CD4-positive, alpha-beta T cell treated with Interleukin-6 at 100 ng/mL for 8 hours (primary cell): ENCODE data around the gene ERC2.

Source experiments
- DNase-seq: peaks from one replicate; pipeline ENCODE4 v3.0.0-alpha.2; 2020; ENCODE audit warnings: mixed read lengths, low spot score

Gene ERC2

DNA sequence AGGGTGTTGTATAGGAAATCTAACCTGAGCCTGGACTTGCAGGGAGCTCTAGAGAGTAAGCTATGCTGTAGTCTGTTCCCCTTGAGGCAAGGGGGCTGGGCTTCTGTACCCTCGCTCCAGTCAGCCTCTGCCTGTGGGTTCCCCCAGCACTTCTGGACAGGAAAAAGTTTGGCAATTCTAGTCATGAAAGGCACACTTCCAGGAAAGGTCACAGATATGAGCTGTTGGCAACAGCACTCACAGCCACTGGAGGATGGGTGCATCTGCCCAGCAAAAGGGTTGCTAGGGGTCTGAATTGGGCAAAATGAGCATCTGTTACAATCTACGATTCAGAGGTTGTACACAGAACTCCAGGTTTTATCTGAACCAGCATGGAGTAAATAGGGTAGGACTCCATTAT, 281.2 kb downstream of the ERC2 start:
- no peak for DNase-seq

DNA sequence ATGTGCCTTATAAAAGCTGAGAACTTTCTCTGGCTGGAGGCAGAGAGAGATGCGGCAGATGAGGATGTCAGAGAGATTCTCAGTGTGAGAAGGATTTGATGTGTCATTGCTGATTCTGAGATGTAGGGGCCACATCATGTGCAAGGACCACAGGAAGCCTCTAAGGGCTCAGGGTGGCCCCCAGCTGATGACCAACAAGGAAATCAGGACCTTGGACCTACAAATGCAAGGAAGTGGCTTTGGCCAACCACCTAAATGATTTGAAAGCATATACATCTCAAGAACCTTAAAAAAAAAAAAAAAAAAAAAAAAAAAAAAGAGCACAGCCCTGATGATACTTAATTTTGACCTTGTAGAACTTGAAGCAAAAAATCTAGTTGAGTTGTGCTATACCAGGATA, 282.4 kb downstream of the ERC2 start:
- no peak for DNase-seq

DNA sequence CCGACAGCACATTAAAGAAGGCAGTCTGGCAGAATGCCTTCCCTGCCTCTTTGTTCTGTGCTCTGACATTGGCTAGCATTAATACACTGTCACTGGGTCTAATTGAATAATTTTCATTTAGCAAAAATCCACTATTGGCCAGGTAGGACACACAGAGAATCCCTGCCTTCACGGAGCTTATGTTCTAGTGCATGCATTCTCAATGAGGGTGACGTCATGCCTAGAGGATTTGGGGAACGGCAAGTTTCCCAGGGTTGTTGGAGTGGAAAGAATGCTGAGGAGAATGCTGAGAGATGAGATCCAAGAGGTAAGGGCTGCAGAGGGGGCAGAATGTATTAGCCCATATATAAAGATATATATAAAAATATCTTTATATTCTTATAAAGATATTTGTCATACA, 284.7 kb downstream of the ERC2 start:
- no peak for DNase-seq

DNA sequence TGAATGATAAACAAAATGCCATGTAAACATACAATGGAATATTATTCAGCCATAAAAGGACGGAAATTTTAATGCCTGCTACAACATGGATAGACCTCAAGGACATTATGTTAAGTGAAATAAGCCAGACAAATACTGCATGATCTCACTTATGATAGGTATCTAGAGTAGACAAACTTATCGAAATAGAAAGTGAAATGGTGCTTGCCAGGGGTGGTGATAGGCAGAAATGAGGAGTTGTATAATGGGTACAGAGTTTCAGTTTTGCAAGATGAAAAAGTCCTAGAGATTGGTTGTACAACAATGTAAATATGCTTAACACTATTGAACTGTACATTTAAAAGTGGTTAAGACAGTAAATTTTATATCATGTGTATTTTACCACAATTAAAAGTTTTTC, 287.8 kb downstream of the ERC2 start:
- no peak for DNase-seq

DNA sequence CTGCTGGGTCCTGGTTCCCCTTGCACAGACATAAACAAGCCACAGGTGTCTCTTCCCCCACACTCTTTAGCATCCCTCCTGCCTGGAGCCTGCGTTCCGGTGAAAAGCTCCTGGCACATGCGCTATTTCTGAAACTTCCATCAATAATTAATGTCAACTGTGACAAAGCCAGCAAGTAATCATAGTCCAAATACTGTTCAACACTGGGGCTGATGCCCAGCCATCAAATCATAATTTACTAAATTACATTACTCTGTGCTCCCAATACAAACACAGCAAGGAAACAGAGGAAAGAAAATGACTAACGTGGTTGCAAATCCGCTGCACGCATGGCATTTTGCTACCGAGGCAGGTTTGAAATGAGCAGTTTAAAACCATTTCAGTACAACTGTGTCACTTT, 294.7 kb downstream of the ERC2 start:
- no peak for DNase-seq

DNA sequence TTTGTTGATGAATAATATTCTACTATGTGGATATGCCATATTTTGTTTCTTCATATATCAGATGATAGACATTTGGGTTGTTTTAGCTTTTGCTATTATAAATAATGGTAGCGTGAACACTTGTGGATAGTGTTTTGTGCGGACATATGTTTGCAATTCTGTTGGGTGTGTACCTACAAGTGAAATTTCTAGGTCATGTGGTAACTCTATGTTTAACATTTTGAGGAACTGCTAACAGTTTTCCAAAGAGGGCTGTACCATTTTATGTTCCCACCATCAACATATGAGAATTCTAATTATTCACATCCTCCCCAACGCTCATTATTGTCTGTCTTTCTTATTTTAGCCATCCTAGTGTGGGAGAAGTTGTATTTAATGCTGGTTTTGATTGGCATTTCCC, 303.8 kb downstream of the ERC2 start:
- no peak for DNase-seq

DNA sequence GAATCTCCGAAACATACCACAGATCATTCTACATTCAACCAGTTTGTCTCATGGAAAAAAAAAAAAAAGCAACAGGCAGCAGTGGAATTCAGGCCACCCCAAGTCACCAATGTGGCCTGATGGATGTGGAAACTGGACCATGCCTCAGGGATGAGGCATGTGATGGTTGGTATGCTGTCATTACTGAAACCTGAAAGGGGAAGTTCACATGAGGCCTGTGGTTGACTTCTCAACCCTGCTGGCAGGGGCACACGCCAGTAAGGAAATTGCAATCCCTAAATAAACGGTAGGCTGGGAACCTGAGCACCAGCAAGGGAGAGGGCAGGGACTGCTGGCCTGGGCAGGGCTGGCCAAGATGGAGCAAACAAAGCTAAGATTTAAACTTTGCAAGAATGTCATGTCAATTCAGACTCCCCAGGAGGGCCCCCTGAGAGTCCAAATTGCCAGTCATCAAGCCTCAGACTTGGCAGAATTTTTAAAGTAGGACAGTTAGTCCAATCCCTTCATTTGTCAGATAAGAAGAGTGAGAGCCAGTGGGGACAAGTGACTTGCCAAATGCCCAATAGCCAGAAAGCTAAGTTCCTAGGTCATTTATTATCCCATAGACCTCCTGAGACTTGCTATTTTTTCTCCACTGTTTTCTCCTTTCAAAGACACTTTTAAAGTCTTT, 310.4 kb downstream of the ERC2 start:
- no peak for DNase-seq

DNA sequence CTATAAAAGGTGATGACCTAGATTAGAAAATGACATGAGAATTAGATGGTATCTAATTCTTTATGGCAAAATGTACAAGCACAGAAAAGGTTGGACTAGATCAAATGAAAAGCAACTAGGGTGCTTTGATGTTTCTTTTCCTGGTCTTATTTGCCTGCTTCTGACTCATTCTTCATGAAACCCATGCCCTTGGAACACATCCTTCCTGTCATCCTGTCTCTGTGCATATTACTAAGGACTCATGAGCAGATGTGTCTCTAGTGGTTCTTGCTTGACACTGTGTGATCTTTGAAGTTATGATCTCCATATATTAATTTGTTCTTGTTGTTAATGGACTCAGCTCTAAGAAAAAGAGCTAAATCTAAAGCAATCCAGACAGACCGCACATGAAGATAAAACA, 314.0 kb downstream of the ERC2 start:
- no peak for DNase-seq

DNA sequence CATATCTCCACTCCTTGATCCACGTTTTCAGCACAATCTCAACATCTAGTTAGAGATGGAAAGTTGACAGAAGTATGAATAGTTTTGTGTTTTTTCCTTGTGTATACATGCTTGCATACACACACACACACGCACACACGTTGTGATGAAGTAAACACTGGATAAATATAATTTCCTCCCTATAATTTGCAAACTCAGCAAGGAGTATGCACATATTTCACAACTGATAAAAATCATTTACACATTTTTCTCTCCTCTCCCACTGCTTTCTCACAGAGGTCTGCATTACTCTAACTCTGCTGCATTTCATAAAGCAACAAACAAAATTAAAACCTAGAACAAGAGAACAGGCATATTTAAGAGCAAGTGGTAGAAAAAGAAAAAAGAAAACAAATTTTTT, 320.9 kb downstream of the ERC2 start:
- no peak for DNase-seq

DNA sequence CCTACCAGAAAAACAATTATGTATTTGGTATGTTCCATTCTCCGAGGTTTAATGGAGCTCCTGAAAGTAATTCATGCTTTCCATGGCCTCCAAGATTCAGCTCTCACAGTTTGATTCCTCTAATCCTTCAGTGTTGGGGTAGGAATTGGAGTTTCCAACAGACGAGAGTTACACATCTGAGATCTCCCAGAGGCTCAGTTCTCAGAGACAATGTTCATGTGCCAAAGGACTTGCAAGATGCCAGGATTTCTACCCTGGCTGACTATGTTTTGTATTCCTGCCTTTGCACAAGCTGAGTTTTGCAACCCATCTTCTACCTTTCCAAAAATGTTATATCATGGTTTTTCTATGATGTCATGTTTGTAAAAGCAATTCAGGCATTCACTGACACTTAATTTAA, 322.9 kb downstream of the ERC2 start:
- no peak for DNase-seq

DNA sequence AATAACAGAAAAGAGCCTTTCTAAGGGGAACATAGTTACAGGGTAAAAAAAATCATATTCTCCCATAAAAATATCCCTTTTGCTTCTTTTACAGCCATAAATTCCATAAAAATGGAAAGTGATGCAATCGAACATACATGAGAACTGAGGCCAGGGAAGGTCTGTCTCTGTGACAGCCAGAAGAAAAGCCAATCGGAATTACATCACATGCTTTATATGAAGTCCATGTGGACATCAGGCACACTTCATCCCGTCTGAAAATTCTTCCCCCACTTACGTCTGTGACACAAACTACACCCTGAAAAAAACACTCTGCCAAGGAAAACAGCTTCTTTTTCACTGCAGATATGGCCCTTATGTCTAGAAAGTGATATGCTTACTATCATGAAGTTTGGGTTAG, 323.5 kb downstream of the ERC2 start:
- no peak for DNase-seq

DNA sequence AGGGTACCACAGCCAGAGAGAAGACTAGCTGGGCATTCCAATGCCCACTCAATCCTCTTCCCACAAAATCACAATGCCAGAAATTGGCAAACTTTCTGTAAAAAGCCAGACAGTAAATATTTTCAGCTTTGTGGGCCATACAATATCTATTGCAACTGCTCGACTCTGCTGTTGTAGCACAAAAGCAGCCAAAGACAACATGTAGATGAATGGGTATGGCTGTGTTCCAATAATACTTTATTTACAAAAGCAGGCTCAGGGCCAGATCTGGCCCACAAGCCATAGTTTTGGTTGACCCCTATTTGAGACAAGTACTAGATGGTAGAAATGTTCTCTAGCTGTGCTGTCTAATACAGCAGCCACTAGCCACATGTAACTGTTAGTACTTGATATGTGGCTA, 330.9 kb downstream of the ERC2 start:
- DNase-seq: no peak

DNA sequence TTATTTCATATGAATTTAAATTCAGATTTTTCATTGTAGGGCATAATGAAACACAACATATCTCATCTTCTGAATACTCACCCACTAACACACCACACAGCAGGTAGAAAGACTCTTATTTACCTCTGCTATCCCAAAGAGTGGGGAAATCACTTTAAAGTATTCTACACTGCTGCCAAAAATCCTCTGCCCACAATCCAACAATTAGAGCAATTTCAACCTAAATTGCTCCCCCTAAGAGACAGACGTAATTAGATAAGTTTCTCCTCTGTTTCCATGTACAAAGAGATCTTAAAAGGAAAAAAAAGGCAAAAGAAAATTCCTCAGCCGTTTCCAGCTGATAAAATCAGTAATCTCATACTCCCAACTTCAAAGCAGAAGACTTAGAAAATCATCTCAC, 331.8 kb downstream of the ERC2 start:
- no peak for DNase-seq

DNA sequence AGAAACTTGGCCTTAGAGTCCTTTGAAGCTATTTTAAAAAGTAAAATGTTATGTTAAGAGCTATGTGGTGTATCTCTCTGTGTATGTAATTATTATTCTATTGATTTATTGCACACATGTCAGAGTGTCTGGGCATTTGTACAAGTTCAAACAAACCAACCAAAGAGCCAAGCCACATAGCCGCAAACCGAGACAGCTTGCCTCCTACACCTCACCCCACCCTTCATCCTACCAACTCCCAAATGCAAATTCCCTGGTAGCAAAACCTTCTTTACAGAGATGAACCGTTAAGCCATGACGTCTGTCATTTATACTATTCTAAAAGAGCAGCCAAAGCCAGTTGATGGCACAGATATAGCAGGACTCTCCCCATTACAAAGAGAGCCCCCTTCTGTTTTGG, 332.3 kb downstream of the ERC2 start:
- DNase-seq: no peak

DNA sequence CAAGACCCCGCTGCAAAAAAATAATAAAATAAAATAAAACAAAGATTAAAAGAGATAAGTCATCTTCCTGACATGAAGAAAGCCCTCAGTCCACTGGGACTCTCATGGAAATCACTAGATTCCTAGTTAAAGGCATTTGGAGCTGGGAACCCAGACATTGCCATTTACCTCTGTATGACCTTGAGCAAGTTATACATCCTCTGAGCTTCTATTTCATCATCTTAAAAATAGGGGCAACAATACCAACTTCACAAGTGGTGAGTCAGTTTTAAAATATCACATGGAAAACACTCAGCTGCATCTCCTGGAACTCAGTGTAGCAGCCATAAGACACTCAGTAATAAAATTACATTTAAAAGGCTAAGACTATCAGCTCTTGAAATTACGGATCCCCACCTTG, 334.8 kb downstream of the ERC2 start:
- no peak for DNase-seq

DNA sequence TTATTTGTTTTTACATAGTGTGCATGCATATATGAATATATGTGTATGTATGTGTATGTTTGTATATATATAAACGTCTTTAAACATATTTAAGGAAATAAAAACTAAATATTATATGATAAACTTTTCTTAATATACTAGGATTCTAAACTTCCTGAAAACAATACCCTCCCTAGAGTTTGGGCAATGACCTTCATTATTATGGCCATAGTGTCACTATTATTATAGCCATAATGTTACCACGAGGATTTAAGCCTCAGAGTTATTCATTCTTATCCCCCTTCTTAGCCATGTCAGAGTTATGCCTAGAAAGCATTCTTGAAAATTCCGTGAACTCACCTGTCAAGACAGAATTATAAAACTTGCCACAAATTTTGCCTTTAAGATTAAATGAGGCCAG, 335.5 kb downstream of the ERC2 start:
- no peak for DNase-seq

DNA sequence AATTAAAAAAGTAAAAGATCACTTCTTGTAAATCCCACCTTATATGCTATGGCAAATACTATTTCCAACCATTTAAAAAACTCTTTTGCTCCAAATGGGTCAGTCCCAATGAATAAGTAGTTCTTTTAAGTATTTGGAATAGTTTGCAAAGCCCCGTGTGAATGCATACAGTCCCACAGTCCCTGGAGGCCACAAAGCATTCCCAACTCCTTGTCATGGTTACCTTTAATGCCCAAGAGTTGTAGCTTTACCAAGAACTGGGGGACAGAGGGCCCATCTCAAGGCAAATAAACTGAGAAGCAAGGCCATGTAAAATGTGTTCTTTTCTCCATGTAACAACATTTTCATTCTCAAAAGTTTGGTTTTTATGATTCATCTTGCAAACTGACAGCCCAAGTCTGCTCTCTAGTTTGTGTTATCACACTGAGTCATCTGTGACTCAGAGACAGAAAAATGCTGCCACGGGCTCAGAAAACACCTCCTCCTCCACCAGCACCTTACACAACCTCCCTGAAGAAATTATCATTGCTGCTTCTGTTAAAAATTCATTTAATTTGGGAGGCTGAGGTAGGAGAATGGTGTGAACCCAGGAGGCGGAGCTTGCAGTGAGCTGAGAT, 336.2 kb downstream of the ERC2 start:
- DNase-seq: no peak

DNA sequence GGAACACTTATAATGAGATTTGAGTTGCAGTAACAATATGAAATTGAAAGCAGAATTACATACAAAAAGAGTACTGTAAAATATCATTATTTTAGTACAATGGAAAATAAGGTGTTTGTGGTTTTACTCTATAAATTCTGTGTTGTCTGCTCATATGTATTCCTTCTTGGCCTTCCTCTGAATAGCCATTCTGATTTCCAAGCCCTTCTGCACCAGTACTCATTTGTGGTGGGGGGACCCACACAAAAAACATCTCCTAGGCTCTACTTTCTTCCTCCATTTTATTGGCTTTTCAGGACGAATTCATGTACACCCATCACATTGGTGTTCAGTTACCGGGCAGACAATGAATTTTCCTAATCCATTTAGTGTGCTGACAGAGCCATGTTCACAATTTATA, 338.2 kb downstream of the ERC2 start:
- no peak for DNase-seq

DNA sequence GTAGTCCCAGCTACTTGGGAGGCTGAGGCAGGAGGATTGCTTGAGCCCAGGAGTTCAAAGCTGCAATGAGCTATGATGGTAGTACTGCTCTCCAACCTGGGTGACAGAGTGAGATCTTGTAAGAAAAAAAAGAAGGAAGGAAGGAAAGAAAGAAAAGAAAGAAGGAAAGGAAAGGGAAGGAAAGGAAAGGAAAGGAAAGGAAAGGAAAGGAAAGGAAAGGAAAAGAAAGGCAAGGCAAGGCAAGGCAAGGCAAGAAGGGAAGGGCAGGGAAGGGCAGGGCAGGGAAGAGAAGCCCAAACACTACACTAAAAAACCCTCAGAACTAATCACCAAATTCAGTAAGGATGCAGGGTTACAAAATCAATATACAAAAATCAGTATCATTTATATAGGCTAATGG, 341.6 kb downstream of the ERC2 start:
- no peak for DNase-seq

DNA sequence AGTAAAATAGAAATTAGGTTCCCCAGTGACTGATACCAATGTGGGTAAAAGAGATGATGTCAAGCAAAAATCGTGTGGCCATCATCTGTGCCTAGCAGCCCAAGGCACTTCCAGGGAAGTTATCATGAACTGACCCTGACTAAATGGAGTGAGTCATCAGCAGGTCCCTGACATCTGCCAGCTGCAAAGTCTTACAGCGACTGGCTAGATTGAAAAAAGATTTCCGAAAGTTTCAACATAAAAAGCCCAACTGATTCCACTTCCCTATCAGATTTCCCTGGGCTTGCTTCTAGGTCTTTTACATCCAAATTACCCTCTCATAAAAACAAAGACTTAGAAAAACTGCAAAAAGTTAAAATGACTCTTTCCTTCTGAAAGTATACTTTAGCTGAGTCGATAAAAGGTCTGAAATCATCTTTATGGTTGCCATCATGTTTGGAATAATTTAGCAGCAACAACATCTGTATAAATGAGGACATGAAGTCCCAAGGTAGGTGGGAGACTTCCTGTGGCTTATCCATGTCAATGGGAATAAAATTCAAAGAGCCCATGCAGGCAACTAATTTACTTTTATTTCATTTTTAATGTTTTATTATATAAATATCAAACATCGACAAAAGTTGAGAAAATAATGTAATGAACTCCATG, 342.8 kb downstream of the ERC2 start:
- DNase-seq: no peak

DNA sequence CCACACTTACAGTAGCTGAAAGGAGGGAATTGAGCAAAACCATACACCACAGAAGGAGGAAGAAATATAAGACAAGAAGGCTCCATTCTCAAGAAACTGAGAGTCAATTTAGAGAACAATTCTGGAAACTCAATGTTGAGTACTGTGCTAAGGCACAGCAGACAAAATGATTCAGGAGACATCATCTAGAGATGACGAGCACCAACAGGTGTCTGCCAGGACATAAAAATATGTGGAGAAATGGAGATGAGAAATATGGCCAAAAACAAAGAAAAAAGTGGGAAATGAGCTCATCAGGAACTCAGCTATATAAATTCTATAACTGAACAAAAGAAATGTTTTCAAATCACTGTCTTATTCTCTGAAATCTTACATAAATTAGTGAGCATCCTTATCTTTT, 343.7 kb downstream of the ERC2 start:
- DNase-seq: no peak

DNA sequence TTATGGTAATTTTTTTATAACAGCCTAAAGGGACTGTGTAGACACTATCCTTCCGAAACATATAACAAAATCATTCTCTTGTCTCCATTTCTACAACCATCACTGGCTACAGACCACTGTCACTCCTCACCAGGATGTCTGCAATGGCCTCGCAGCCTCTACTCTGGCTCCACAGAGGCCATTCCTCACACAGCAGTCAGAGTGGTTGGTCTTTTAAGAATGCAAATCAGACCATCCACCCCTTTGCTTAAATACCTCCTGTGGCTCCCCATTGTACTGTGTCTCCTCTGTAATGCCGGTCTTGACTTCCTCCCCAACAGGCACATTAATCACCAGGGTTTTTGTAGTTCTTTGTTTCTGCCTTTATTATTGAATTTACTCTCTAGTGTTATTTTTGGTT, 344.8 kb downstream of the ERC2 start:
- no peak for DNase-seq

DNA sequence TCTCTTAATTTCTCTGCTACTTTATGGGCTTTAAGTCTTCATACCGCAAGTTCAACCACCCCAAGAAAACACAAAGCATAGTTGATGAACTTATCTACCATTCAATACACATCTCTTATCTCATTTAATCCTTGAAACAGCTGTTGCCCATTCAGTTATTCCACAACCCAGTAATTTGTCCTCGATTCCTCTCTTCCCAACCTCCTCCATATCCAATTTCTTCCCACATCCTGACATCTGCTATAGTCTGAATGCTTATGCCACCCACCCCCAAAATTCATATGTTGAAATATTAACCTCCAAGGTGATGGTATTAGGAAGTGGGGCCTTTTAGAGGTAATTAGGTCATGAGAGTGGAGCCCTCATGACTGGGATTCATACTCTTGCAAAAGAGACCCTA, 345.4 kb downstream of the ERC2 start:
- no peak for DNase-seq

DNA sequence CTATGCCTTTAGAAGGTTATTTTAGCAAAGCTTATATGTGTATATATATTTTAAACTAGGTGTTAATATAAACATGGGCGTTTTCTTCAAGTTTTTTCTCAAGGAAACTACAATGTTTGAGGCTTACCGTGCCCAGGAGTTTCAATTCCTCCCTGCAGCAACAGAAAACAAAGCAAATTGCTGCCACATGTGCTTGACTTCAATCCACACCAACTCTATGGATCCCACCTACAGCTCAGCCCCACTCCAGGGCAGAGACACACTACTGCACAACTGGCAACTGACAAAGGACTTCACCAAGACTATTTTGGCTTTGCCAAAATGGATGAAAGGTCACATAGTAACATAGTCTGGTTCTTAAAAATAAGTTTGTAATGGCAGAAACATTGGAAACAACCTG, 346.6 kb downstream of the ERC2 start:
- no peak for DNase-seq
